OCI-LY7 (cell line): Measurements from ENCODE around the gene RPRD1B. TPM values are rescaled to one million over a fixed set of nuclear protein-coding genes. Genes with fewer than 3 reads are reported as not detected.

Source experiments
- BruUV-seq: library from RNA; stranded (reverse); fragments of 400-500 nt; replicated peaks from 2 replicates; lab custom pipeline; 2021; lab: Mats Ljungman, UMichigan
- CTCF ChIA-PET: fragments of 300-600 bp; sonication (Branson Sonifier 250); formaldehyde crosslinking; loops from one replicate; lab custom pipeline; 2022; ENCODE audit warnings: antibody characterized with exemption; ENCODE audit not compliant: unreplicated experiment; lab: Charles Lee
- POLR2A ChIA-PET: fragments of 300-600 bp; sonication (Branson Sonifier 250); formaldehyde crosslinking; loops from one replicate; lab custom pipeline; 2022; ENCODE audit warnings: antibody characterized with exemption; lab: Charles Lee
- DNase-seq: peaks from one replicate; pipeline ENCODE4 v3.0.0-alpha.2; 2015; ENCODE audit warnings: low spot score
- H2AFZ ChIP-seq: fragments of 200-600 bp; sonication (generic), shearing (Covaris generic); 2 replicates; pipeline ENCODE4 v1.6.1; 2014; ENCODE audit warnings: mild to moderate bottlenecking, antibody characterized with exemption, low read length, moderate library complexity
- H3K27ac ChIP-seq: fragments of 200-600 bp; sonication (generic); 2 replicates; pipeline ENCODE4 v1.5.1; 2014; ENCODE audit warnings: mixed run types, low read depth, mild to moderate bottlenecking, moderate library complexity, low read length, inconsistent platforms; ENCODE audit not compliant: poor library complexity, severe bottlenecking
- H3K36me3 ChIP-seq: fragments of 200-600 bp; sonication (generic); 2 replicates; pipeline ENCODE4 v1.6.1; 2014; ENCODE audit warnings: mild to moderate bottlenecking, antibody characterized with exemption, low read length, moderate library complexity, mixed read lengths; ENCODE audit not compliant: insufficient read depth
- H3K4me1 ChIP-seq: fragments of 200-600 bp; sonication (generic); 2 replicates; pipeline ENCODE4 v1.5.1; 2014; ENCODE audit warnings: mild to moderate bottlenecking, low read length; ENCODE audit not compliant: insufficient read depth, poor library complexity, severe bottlenecking
- H3K4me2 ChIP-seq: fragments of 200-600 bp; sonication (generic); 2 replicates; pipeline ENCODE4 v1.6.1; 2014; ENCODE audit warnings: mild to moderate bottlenecking, low read length
- H3K4me3 ChIP-seq: fragments of 200-600 bp; sonication (generic); 2 replicates; pipeline ENCODE4 v1.5.1; 2014; ENCODE audit warnings: mild to moderate bottlenecking, low read depth, low read length; ENCODE audit not compliant: poor library complexity, severe bottlenecking
- H3K79me2 ChIP-seq: fragments of 200-600 bp; sonication (generic); 2 replicates; pipeline ENCODE4 v1.6.1; 2016; ENCODE audit warnings: low read depth, mild to moderate bottlenecking, low read length, moderate library complexity, mixed read lengths; ENCODE audit not compliant: insufficient read depth
- H3K9me2 ChIP-seq: fragments of 200-600 bp; sonication (generic); 2 replicates; pipeline ENCODE4 v1.6.1; 2016; ENCODE audit warnings: mild to moderate bottlenecking, low read length, mixed read lengths; ENCODE audit not compliant: insufficient read depth
- H3K9me3 ChIP-seq: fragments of 200-600 bp; sonication (generic); 2 replicates; pipeline ENCODE4 v1.6.1; 2014; ENCODE audit warnings: mild to moderate bottlenecking, mixed run types, low read length, mixed read lengths
- H4K20me1 ChIP-seq: fragments of 200-600 bp; sonication (generic); 2 replicates; pipeline ENCODE4 v1.6.1; 2014; ENCODE audit warnings: mild to moderate bottlenecking, antibody characterized with exemption, low read length, moderate library complexity, mixed read lengths; ENCODE audit not compliant: insufficient read depth
- CTCF ChIP-seq: fragments of 200-600 bp; sonication (generic); conservative IDR thresholded peaks from 2 replicates; pipeline ENCODE4 v1.5.1; 2014; ENCODE audit warnings: mild to moderate bottlenecking, antibody characterized with exemption, low read length, moderate library complexity, mixed read lengths
- EZH2phosphoT487 ChIP-seq: fragments of 200-600 bp; sonication (generic); IDR thresholded peaks from 2 replicates; pipeline ENCODE4 v1.6.1; 2018; ENCODE audit warnings: low read depth, borderline replicate concordance, mild to moderate bottlenecking, mixed run types, antibody characterized with exemption, low read length, moderate library complexity, mixed read lengths
- intact Hi-C: fragments of 100-400 bp; cut with micrococcal nuclease; formaldehyde crosslinking; loops from one replicate; pipeline ENCODE4 v1.10.0; 2022; ENCODE audit not compliant: unreplicated experiment
- total RNA-seq, 2 experiments: library from RNA; depleted of rRNA in 1 of 2; stranded (reverse); fragments of >200 nt in 1 of 2; shearing (Covaris generic) in 1 of 2; gene quantifications; 2 replicates each; pipeline ENCODE4 v1.2.3, GENCODE V29; 2014 to 2022

RPRD1B gene
- total RNA-seq, 2 experiments from 2014 or later = 45.6 to 67.9 TPM

- BruUV-seq = no TSS peak
- ChIA-PET POLR2A (interaction anchor here (0.8 to 1.2 kb wide), 2 partner anchors 17 to 33 kb away, joined by 3 read pairs; no protein-coding TSS in a partner anchor), CTCF (no interaction called here)
- Histone ChIP-seq H3K4me2 (no peak overlapping the region), H3K9me3 (no peaks in the 10 kb centered on the region), H2AFZ (no peak overlapping the region), H3K27ac (no peak overlapping the region), H3K4me3 (no peak overlapping the region), H3K79me2 (no peaks in the 10 kb centered on the region), H3K9me2 (no peaks in the 10 kb centered on the region), H3K4me1 (no peaks in the 10 kb centered on the region), H4K20me1 (no peaks in the 10 kb centered on the region), H3K36me3 (no peaks in the 10 kb centered on the region)
- TF ChIP-seq CTCF (no peak), EZH2phosphoT487 (no peak)
- intact Hi-C loops = no loop called here
- DNase-seq = no peak
These were observed 79.4 kb downstream of the RPRD1B start for GRCh38 chr20:38112930-38113294.

- no TSS peak for BruUV-seq
These were observed 80.1 kb downstream of the RPRD1B start for GRCh38 chr20:38113401-38114325.

More at GRCh38 chr20:38113401-38114325, 80.1 kb downstream of the RPRD1B start:
- no peak overlapping the region for H2AFZ ChIP-seq
- no peaks in the 10 kb centered on the region for H4K20me1 ChIP-seq
- no peaks in the 10 kb centered on the region for H3K4me1 ChIP-seq
- no peak overlapping the region for H3K4me3 ChIP-seq
- no peaks in the 10 kb centered on the region for H3K9me3 ChIP-seq
- H3K4me2 ChIP-seq = no peak overlapping the region
- no peaks in the 10 kb centered on the region for H3K79me2 ChIP-seq
- H3K9me2 ChIP-seq = no peaks in the 10 kb centered on the region
- intact Hi-C loops = loop anchor here (2.0 kb wide), 1 partner anchor 57 kb away; no protein-coding TSS in a partner anchor
- DNase-seq = peak; percentile 21
- CTCF ChIA-PET = no interaction called here
- POLR2A ChIA-PET = interaction anchor here (1.2 kb wide), 1 partner anchor 16 kb away, joined by 3 read pairs; no protein-coding TSS in a partner anchor
- H3K36me3 ChIP-seq = no peaks in the 10 kb centered on the region
- H3K27ac ChIP-seq = no peak overlapping the region
- TF ChIP-seq EZH2phosphoT487 = no peak
- TF ChIP-seq CTCF = peak; percentile 65
